Liver (tissue), 9 donors: ENCODE results near the gene GRAMD2A. TPM values are rescaled to one million over a fixed set of nuclear protein-coding genes. Genes with fewer than 3 reads are reported as not detected.

Experiments
- DNase-seq: peaks from one replicate; pipeline ENCODE4 v3.0.0-alpha.2; 2017; ENCODE audit warnings: low spot score
- H3K27ac ChIP-seq, 2 donors: one replicate each; pipeline ENCODE4 v1.7.0; 2013; ENCODE audit warnings: inconsistent platforms in 2 of 2, low read length in 2 of 2, control low read depth in 1 of 2, low read depth in 1 of 2, mild to moderate bottlenecking in 1 of 2
- H3K27me3 ChIP-seq, 4 donors: one replicate each; pipeline versions ENCODE4 v1.6.1 to v1.7.0; 2013; ENCODE audit warnings: low read length in 3 of 4, inconsistent platforms in 1 of 4, mild to moderate bottlenecking in 1 of 4, moderate library complexity in 1 of 4; ENCODE audit not compliant: control insufficient read depth in 4 of 4, insufficient read depth in 4 of 4
- H3K36me3 ChIP-seq, 4 donors: one replicate each; pipeline versions ENCODE4 v1.6.1 to v1.7.0; 2013; ENCODE audit warnings: low read length in 3 of 4, mild to moderate bottlenecking in 3 of 4, low read depth in 1 of 4, moderate library complexity in 1 of 4; ENCODE audit not compliant: control insufficient read depth in 4 of 4, insufficient read depth in 3 of 4
- H3K4me1 ChIP-seq, 4 donors: one replicate each; pipeline versions ENCODE4 v1.6.1 to v1.7.0; 2013; ENCODE audit warnings: low read length in 3 of 4, mild to moderate bottlenecking in 3 of 4, moderate library complexity in 1 of 4; ENCODE audit not compliant: control insufficient read depth in 4 of 4, insufficient read depth in 4 of 4
- H3K4me3 ChIP-seq, 3 donors: one replicate each; pipeline versions ENCODE4 v1.6.1 to v1.7.0; 2013; ENCODE audit warnings: low read length in 3 of 3, control low read depth in 1 of 3, low read depth in 1 of 3, mild to moderate bottlenecking in 1 of 3
- H3K9ac ChIP-seq, 2 donors: one replicate each; pipeline ENCODE4 v1.7.0; 2013; ENCODE audit warnings: low read length in 2 of 2, mild to moderate bottlenecking in 2 of 2, moderate library complexity in 2 of 2, control low read depth in 1 of 2, low read depth in 1 of 2
- H3K9me3 ChIP-seq, 4 donors: one replicate each; pipeline versions ENCODE4 v1.6.1 to v1.7.0; 2013; ENCODE audit warnings: low read length in 3 of 4; ENCODE audit not compliant: control insufficient read depth in 4 of 4
- EGR1 ChIP-seq, 2 donors: IDR thresholded peaks; 2 replicates each; pipeline ENCODE4 v1.6.1; 2016 to 2018; ENCODE audit warnings: antibody characterized with exemption in 2 of 2, low read depth in 2 of 2
- FOXA1 ChIP-seq: IDR thresholded peaks from 2 replicates; pipeline ENCODE4 v1.6.1; 2016; ENCODE audit warnings: antibody characterized with exemption
- FOXA2 ChIP-seq: IDR thresholded peaks from 2 replicates; pipeline ENCODE4 v1.6.1; 2016; ENCODE audit warnings: antibody characterized with exemption
- GABPA ChIP-seq, 2 donors: IDR thresholded peaks in 1 of 2; conservative IDR thresholded peaks in 1 of 2; 2 replicates each; pipeline ENCODE4 v1.6.1; 2016; ENCODE audit warnings: antibody characterized with exemption in 2 of 2, mild to moderate bottlenecking in 1 of 2, moderate library complexity in 1 of 2
- HNF4G ChIP-seq: IDR thresholded peaks from 2 replicates; pipeline ENCODE4 v1.6.1; 2016; ENCODE audit warnings: antibody characterized with exemption
- JUND ChIP-seq, 2 donors: IDR thresholded peaks; 2 replicates each; pipeline ENCODE4 v1.6.1; 2016; ENCODE audit warnings: antibody characterized with exemption in 2 of 2
- NR2F2 ChIP-seq: IDR thresholded peaks from 2 replicates; pipeline ENCODE4 v1.6.1; 2016; ENCODE audit warnings: antibody characterized with exemption
- RAD21 ChIP-seq, 2 donors: IDR thresholded peaks; 2 replicates each; pipeline ENCODE4 v1.6.1; 2016; ENCODE audit warnings: antibody characterized with exemption in 2 of 2, mild to moderate bottlenecking in 2 of 2
- RXRA ChIP-seq, 2 donors: IDR thresholded peaks; 2 replicates each; pipeline ENCODE4 v1.6.1; 2017 to 2018; ENCODE audit warnings: antibody characterized with exemption in 2 of 2, mild to moderate bottlenecking in 1 of 2
- TAF1 ChIP-seq: conservative IDR thresholded peaks from 2 replicates; pipeline ENCODE4 v1.6.1; 2016; ENCODE audit warnings: antibody characterized with exemption, mild to moderate bottlenecking
- YY1 ChIP-seq: IDR thresholded peaks from 2 replicates; pipeline ENCODE4 v1.6.1; 2016; ENCODE audit warnings: antibody characterized with exemption, mild to moderate bottlenecking
- WGBS: extraction: QIAGEN DNeasy Blood & Tissue Kit; methylation state at CpG from one replicate; pipeline ENCODE4 v1.1.7; 2013; 5-methylcytosine and 5-hydroxymethylcytosine counted together
- polyA plus RNA-seq, 2 donors: library from polyadenylated mRNA; stranded (reverse) in 1 of 2; unstranded in 1 of 2; fragments of 200-250 nt in 1 of 2; fragments of >200 nt in 1 of 2; fragmentation: Nextera tagmentation in 1 of 2; extraction: Ambion mirVana in 1 of 2; gene quantifications; one replicate each; pipeline versions ENCODE4 v1.2.1 to v1.2.3, GENCODE V29; 2013 to 2015
- total RNA-seq, 2 donors: library from RNA; depleted of rRNA; stranded (reverse); fragments of >200 nt; gene quantifications; one replicate each; pipeline ENCODE4 v1.2.3, GENCODE V29; 2014
- TF ChIP-seq, protein P1 (sequence below): IDR thresholded peaks from 2 replicates; pipeline ENCODE4 v1.6.1; 2016; ENCODE audit warnings: antibody characterized with exemption, mild to moderate bottlenecking
- TF ChIP-seq, protein P2 (sequence below): IDR thresholded peaks from 2 replicates; pipeline ENCODE4 v1.6.1; 2016; ENCODE audit warnings: antibody characterized with exemption
- TF ChIP-seq, protein P3 (sequence below): IDR thresholded peaks from 2 replicates; pipeline ENCODE4 v1.6.1; 2016; ENCODE audit warnings: antibody characterized with exemption
- TF ChIP-seq, protein P4 (sequence below): IDR thresholded peaks from 2 replicates; pipeline ENCODE4 v1.6.1; 2016; ENCODE audit warnings: antibody characterized with exemption
- donor health status: healthy.
- donor health status: healthy.
- donor health status: healthy.
- donor health status: healthy.
- donor health status: healthy.

The GRAMD2A gene
- total and polyA plus RNA-seq, 4 donors: not detected

DNA sequence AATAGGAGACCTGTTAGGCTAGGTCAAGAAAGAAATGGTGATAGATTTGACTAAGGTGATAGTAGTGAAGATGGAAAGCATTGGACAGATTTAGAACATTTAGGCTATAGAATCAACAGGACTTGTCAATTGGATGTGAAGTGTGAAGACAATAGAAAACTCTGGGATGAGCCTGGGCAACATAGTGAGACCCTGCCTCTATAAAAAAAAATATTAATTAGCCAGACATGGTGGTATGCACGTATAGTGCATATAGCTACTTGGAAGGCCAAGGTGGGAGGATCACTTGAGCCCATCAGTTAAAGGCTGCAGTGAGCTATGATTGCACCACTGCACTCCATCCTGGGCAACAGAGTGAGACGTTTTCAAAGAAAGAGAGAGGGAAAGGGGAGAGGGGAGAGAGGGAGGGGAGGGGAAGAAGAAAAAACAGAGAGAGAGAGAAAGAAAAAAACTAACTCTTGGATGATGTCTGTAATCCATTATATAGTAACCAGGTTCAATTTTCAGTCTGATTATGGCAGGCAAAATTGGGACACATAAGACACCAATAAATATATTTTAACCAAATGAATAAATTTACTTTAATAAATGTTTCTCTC lies 69.8 kb downstream of the GRAMD2A start:
- Histone ChIP-seq H3K36me3 (no peaks in the 10 kb centered on the region), H3K9ac (no peak overlapping the region), H3K9me3 (no peaks in the 10 kb centered on the region), H3K4me3 (no peak overlapping the region), H3K4me1 (no peaks in the 10 kb centered on the region), H3K27me3 (no peaks in the 10 kb centered on the region), H3K27ac (no peak overlapping the region)
- WGBS: 77% methylated on average over 2 of the region's 2 CpGs
- TF ChIP-seq, protein P1, sequence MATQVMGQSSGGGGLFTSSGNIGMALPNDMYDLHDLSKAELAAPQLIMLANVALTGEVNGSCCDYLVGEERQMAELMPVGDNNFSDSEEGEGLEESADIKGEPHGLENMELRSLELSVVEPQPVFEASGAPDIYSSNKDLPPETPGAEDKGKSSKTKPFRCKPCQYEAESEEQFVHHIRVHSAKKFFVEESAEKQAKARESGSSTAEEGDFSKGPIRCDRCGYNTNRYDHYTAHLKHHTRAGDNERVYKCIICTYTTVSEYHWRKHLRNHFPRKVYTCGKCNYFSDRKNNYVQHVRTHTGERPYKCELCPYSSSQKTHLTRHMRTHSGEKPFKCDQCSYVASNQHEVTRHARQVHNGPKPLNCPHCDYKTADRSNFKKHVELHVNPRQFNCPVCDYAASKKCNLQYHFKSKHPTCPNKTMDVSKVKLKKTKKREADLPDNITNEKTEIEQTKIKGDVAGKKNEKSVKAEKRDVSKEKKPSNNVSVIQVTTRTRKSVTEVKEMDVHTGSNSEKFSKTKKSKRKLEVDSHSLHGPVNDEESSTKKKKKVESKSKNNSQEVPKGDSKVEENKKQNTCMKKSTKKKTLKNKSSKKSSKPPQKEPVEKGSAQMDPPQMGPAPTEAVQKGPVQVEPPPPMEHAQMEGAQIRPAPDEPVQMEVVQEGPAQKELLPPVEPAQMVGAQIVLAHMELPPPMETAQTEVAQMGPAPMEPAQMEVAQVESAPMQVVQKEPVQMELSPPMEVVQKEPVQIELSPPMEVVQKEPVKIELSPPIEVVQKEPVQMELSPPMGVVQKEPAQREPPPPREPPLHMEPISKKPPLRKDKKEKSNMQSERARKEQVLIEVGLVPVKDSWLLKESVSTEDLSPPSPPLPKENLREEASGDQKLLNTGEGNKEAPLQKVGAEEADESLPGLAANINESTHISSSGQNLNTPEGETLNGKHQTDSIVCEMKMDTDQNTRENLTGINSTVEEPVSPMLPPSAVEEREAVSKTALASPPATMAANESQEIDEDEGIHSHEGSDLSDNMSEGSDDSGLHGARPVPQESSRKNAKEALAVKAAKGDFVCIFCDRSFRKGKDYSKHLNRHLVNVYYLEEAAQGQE: no peak
- no peak for TF ChIP-seq NR2F2
- TF ChIP-seq FOXA2: no peak
- no peak for TF ChIP-seq FOXA1
- TF ChIP-seq, protein P2, sequence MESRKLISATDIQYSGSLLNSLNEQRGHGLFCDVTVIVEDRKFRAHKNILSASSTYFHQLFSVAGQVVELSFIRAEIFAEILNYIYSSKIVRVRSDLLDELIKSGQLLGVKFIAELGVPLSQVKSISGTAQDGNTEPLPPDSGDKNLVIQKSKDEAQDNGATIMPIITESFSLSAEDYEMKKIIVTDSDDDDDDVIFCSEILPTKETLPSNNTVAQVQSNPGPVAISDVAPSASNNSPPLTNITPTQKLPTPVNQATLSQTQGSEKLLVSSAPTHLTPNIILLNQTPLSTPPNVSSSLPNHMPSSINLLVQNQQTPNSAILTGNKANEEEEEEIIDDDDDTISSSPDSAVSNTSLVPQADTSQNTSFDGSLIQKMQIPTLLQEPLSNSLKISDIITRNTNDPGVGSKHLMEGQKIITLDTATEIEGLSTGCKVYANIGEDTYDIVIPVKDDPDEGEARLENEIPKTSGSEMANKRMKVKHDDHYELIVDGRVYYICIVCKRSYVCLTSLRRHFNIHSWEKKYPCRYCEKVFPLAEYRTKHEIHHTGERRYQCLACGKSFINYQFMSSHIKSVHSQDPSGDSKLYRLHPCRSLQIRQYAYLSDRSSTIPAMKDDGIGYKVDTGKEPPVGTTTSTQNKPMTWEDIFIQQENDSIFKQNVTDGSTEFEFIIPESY: no peak
- DNase-seq: no peak

DNA sequence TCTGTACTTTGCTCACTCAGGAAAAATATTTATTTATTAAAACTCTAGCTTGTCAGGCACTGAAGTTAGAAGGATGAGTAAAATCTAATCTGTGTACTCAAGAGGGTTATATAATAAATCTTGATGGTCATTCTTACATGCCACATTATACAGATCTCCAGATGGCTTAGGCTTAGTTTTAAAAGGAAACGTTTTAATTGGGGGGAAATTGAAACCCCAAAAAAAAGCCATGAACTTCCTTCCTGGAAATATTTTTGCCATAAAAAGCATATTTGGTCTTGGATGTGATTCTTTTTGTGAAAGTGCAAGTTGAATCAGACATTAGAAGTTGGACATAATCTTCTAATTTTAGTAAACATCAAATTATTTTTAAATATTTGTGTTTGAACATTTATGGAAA lies 73.4 kb downstream of the GRAMD2A start:
- no peak for DNase-seq
- peaks cover 0 to under 1% (median under 1%) of the 10 kb centered on the region in 4 donors for H3K4me1 ChIP-seq

More for the DNA sequence above, 73.4 kb downstream of the GRAMD2A start:
- Histone ChIP-seq H3K27ac (no peak overlapping the region), H3K36me3 (no peaks in the 10 kb centered on the region), H3K27me3 (no peaks in the 10 kb centered on the region), H3K9me3 (no peaks in the 10 kb centered on the region), H3K9ac (no peak overlapping the region), H3K4me3 (no peak overlapping the region)
- 49% methylated on average over 1 of the region's 1 CpG for WGBS
- TF ChIP-seq HNF4G (no peak), RAD21 (IDR thresholded peaks at IDR 0.05) (no peak), RXRA (IDR thresholded peaks at IDR 0.05) (no peak), JUND (IDR thresholded peaks at IDR 0.05) (no peak), TAF1 (no peak), GABPA (IDR thresholded peaks at IDR 0.05 in 1 of 2, conservative IDR thresholded peaks at IDR 0.05 in 1 of 2) (no peak), NR2F2 (no peak), FOXA1 (no peak), EGR1 (IDR thresholded peaks at IDR 0.05; ENCODE audit: low read depth in 2 of 2) (no peak), YY1 (no peak)
- TF ChIP-seq, protein P2: no peak
- TF ChIP-seq, protein P1: no peak
- TF ChIP-seq, protein P3, sequence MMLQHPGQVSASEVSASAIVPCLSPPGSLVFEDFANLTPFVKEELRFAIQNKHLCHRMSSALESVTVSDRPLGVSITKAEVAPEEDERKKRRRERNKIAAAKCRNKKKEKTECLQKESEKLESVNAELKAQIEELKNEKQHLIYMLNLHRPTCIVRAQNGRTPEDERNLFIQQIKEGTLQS: no peak
- TF ChIP-seq, protein P4, sequence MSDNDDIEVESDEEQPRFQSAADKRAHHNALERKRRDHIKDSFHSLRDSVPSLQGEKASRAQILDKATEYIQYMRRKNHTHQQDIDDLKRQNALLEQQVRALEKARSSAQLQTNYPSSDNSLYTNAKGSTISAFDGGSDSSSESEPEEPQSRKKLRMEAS: no peak
